NOMO-1 treated with dmso at 0.1 percent for 144 hours (cell line): Measurements from ENCODE around the gene CHTOP.
"Not testable (repeated sequence)": the region's sequence is repeated elsewhere in the genome, so short reads cannot be mapped to it uniquely, and the experiment has no call there.

Experiments used
- DNase-seq: peaks from one replicate; lab custom pipeline; 2025; ENCODE audit not compliant: unreplicated experiment; lab: John Stamatoyannopoulos, UW

The CHTOP gene

GRCh38 chr1:153633754-153634665 lies at the start of gene CHTOP:
Gene CHTOP (plus strand): TSS chr1:153634066. CDS start chr1:153636589, 2,523 bp downstream.
- DNase-seq = peak; percentile 96

- no peak for DNase-seq
Measured at GRCh38 chr1:153585006-153585405, 48.9 kb upstream of the CHTOP start.

GRCh38 chr1:153586347-153586746 lies 47.5 kb upstream of the CHTOP start:
- no peak for DNase-seq

- DNase-seq = no peak
Measured at GRCh38 chr1:153587314-153587713, 46.6 kb upstream of the CHTOP start.

GRCh38 chr1:153588033-153588432 lies 45.8 kb upstream of the CHTOP start:
- not testable (repeated sequence) for DNase-seq

- DNase-seq = no peak
Measured at GRCh38 chr1:153588482-153588881, 45.4 kb upstream of the CHTOP start.

GRCh38 chr1:153592748-153593147 lies 41.1 kb upstream of the CHTOP start:
- no peak for DNase-seq

GRCh38 chr1:153597206-153597605 lies 36.7 kb upstream of the CHTOP start:
- no peak for DNase-seq

GRCh38 chr1:153598309-153599172 lies 35.3 kb upstream of the CHTOP start:
- peak; percentile 98 for DNase-seq

- DNase-seq = no peak
Measured at GRCh38 chr1:153599847-153600246, 34.0 kb upstream of the CHTOP start.

- DNase-seq = no peak
Measured at GRCh38 chr1:153602749-153603148, 31.1 kb upstream of the CHTOP start.

GRCh38 chr1:153606194-153606593 lies 27.7 kb upstream of the CHTOP start:
- no peak for DNase-seq

- DNase-seq = no peak
Measured at GRCh38 chr1:153607381-153607780, 26.5 kb upstream of the CHTOP start.

GRCh38 chr1:153608089-153608682 lies 25.7 kb upstream of the CHTOP start:
- DNase-seq = no peak

GRCh38 chr1:153608742-153609584 lies 24.9 kb upstream of the CHTOP start:
- no peak for DNase-seq

GRCh38 chr1:153609585-153609907 lies 24.3 kb upstream of the CHTOP start:
- no peak for DNase-seq

GRCh38 chr1:153610334-153610733 lies 23.5 kb upstream of the CHTOP start:
- no peak for DNase-seq

- peak; percentile 19 for DNase-seq
Measured at GRCh38 chr1:153610811-153611301, 23.0 kb upstream of the CHTOP start.

- DNase-seq = no peak
Measured at GRCh38 chr1:153611356-153611755, 22.5 kb upstream of the CHTOP start.

GRCh38 chr1:153612111-153612754 lies 21.6 kb upstream of the CHTOP start:
- no peak for DNase-seq
